Psoas muscle (tissue), 8 donors: Measurements from ENCODE around the gene SLC7A6OS. TPM values are rescaled to one million over a fixed set of nuclear protein-coding genes. Genes with fewer than 3 reads are reported as not detected.

Experiments
- ATAC-seq, 4 donors: fragments of 200-7000 bp; cut with Tn5 transposase; one replicate each; pipeline ENCODE4 v1.9.1; 2020; ENCODE audit warnings: moderate library complexity in 3 of 4, mild to moderate bottlenecking in 2 of 4
- DNase-seq, 2 donors: peaks; one replicate each; pipeline ENCODE4 v3.0.0-alpha.2; 2020
- H3K27ac ChIP-seq: fragments of 200-600 bp; one replicate; pipeline ENCODE4 v1.8.0; 2022
- H3K27me3 ChIP-seq, 3 donors: fragments of 200-600 bp in 1 of 3; one replicate each; pipeline versions ENCODE4 v1.6.1 to v1.8.0; 2013 to 2022; ENCODE audit warnings: low read length in 2 of 3, mild to moderate bottlenecking in 2 of 3, moderate library complexity in 1 of 3; ENCODE audit not compliant: insufficient read depth in 3 of 3
- H3K36me3 ChIP-seq, 2 donors: fragments of 200-600 bp in 1 of 2; one replicate each; pipeline versions ENCODE4 v1.6.1 to v1.8.0; 2013 to 2022; ENCODE audit warnings: low read depth in 1 of 2, mild to moderate bottlenecking in 1 of 2, moderate library complexity in 1 of 2; ENCODE audit not compliant: insufficient read depth in 1 of 2
- H3K4me1 ChIP-seq: fragments of 200-600 bp; one replicate; pipeline ENCODE4 v1.8.0; 2022
- H3K4me3 ChIP-seq: fragments of 200-600 bp; one replicate; pipeline ENCODE4 v1.8.0; 2022; ENCODE audit warnings: mild to moderate bottlenecking
- H3K9me3 ChIP-seq: fragments of 200-600 bp; one replicate; pipeline ENCODE4 v1.8.0; 2022
- CTCF ChIP-seq: fragments of 200-600 bp; IDR thresholded peaks from one replicate; pipeline ENCODE4 v1.8.0; 2022; ENCODE audit warnings: antibody characterized with exemption
- WGBS, 3 donors: extraction: QIAGEN DNeasy Blood & Tissue Kit; methylation state at CpG; one replicate each; pipeline versions ENCODE4 v1.1.6 to v1.1.7; 2013; 5-methylcytosine and 5-hydroxymethylcytosine counted together
- intact Hi-C, 2 donors: fragments of 100-400 bp; cut with DNase I; formaldehyde crosslinking; loops; one replicate each; pipeline versions ENCODE4 v1.11.0 to v1.14.2; 2022
- polyA plus RNA-seq, 3 donors: library from polyadenylated mRNA; stranded (reverse); fragments of 200-250 nt; gene quantifications; one replicate each; pipeline ENCODE4 v1.2.3, GENCODE V29; 2013
- total RNA-seq, 4 donors: library from RNA; stranded (reverse); fragmentation: NEBNext Ultra II Directional in 2 of 4; extraction: Animal tissue kit (Norgen Biotek cat#: 25700) in 2 of 4; gene quantifications; one replicate each; pipeline versions ENCODE4 v1.2.1 to v1.2.4, GENCODE V29; 2021 to 2023
- donor health status: healthy with polysubstance abuse.
- donor health status: DM: no; HTN: no; CAD: no; lungs with moderate emphysema.
- donor health status: Bipolar disorder and iron deficiency.
- donor health status: healthy.
- donor health status: DM: yes; HTN: yes; CAD: no.
- donor health status: DM: no; HTN: no; CAD: no.
- donor health status: DM: no; HTN: no; CAD: no.
- donor health status: DM: yes; HTN: yes; CAD: no.

Gene SLC7A6OS
- total and polyA plus RNA-seq, 7 donors, result 5.8 to 16.3 (median 9.5) TPM

- ATAC-seq (peak in 3 of 4 donors; percentile 26 to 51 (median 26)), DNase-seq (peak in 1 of 2 donors; percentile 72)
- no peak for TF ChIP-seq CTCF
- peaks cover 60% of the 10 kb centered on the region for H3K4me1 ChIP-seq
- no peaks in the 10 kb centered on the region for H3K9me3 ChIP-seq
- intact Hi-C loops, result no loop called here
- H3K4me3 ChIP-seq, result no peak overlapping the region
- peaks cover 8 to 49% of the 10 kb centered on the region in 2 donors for H3K36me3 ChIP-seq
- H3K27me3 ChIP-seq, result no peaks in the 10 kb centered on the region
- WGBS, 3 donors, result 44 to 79% (median 61%) methylated on average over 27 of the region's 27 CpGs
- peak overlapping the region; percentile 99 for H3K27ac ChIP-seq
These were observed 51.5 kb downstream of the SLC7A6OS start for GRCh38 chr16:68259007-68259825.

DNA sequence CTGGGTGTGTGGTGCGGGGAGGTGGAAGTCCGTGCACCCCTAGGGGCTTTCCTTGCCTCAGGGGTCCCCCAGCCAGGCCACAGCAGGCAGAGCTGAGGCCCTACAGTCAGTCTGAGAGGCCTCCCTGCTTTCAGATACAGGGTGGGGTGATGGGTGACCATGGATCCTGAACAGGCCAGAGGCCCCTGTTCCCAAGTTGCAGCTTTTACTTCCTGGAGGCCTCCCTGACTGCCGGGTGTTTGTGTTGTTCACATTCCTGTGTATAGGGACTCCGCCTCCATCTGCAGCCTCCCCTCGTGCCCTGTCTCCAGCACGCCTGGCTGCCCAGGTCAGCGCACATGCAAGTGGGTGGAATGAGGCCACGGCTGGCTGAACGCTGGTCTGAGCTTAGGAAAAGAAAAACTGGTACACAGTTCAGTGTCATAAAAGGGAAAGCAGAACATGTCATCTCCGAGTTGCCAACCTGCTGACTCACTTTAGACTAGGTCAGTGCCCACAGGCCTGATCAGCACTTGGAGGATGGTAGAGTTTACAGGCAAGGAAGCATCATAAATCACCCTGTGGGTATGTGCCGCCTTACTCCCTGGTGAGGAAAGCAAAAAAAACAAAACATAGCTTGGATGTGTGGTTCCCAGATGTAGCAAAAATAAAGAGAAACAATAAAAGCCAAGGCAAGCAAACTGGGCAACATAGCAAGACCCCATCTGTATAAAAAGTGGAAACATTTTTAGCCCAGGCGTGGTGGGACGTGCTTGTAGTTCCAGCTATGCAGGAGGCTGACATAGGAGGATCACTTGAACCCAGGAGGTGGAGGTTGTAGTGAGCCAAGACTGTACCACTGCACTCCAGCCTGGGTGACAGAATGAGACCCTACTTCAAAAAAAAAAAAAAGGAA lies 52.6 kb downstream of the SLC7A6OS start:
- peak in 1 of 2 donors; percentile 90 for DNase-seq
- 43 to 64% (median 49%) methylated on average over 13 of the region's 13 CpGs for WGBS, 3 donors
- TF ChIP-seq CTCF, result no peak
- no peaks in the 10 kb centered on the region for H3K27me3 ChIP-seq
- peaks cover 8 to 59% of the 10 kb centered on the region in 2 donors for H3K36me3 ChIP-seq
- ATAC-seq, result peak; percentile 73 to 81 (median 78)
- peak overlapping the region; percentile 99 for H3K27ac ChIP-seq
- no peak overlapping the region for H3K4me3 ChIP-seq
- intact Hi-C loops, result no loop called here
- peaks cover 54% of the 10 kb centered on the region for H3K4me1 ChIP-seq
- no peaks in the 10 kb centered on the region for H3K9me3 ChIP-seq

DNA sequence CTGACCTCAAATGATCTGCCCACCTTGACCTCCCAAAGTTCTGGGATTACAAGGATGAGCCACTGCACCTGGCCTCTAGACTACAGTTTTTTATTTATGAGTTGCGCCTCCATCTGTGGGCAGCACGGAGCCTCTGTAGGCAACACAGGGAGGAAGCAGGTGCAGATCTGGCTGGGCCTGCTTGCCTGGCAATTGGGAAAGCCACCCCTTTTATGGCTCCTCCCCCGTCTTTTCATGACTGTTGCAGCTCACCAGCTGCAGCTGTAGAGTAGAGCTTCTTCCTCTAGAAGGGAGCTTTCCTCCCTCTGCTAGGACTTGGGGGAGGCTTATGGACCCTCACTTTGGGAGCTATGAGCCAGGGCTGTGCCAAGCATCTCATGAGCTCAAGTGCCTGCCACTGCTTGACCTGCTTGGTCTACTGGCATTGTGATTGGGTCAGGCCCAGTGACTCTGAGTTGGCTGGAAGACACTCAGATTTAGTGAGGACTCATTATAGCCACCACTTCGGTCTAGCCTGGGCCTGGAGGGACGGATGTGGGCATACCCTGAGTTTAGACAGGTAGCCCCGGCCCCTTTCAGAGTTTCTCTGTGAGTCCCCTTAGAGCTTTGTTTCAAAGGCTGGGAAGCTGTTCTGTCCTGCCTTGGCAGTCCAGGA lies 53.4 kb downstream of the SLC7A6OS start:
- intact Hi-C loops, result no loop called here

More for the DNA sequence above, 53.4 kb downstream of the SLC7A6OS start:
- WGBS, 3 donors, result 36 to 59% (median 46%) methylated on average over 6 of the region's 6 CpGs
- DNase-seq (peak; percentile 51 to 81), ATAC-seq (peak; percentile 64 to 69 (median 68))
- no peak overlapping the region for H3K4me3 ChIP-seq
- no peaks in the 10 kb centered on the region for H3K27me3 ChIP-seq
- no peaks in the 10 kb centered on the region for H3K9me3 ChIP-seq
- H3K27ac ChIP-seq, result peak overlapping the region; percentile 99
- H3K36me3 ChIP-seq, result peaks cover 8 to 67% of the 10 kb centered on the region in 2 donors
- H3K4me1 ChIP-seq, result peaks cover 60% of the 10 kb centered on the region
- TF ChIP-seq CTCF, result no peak
